H1 (cell line): Measurements from ENCODE around the gene COL11A2. TPM values are rescaled to one million over a fixed set of nuclear protein-coding genes. Genes with fewer than 3 reads are reported as not detected.

Experiments used
- CTCF ChIA-PET: fragments of 300-600 bp; sonication (Branson Sonifier 250); formaldehyde crosslinking; loops from one replicate; lab custom pipeline; 2021; ENCODE audit not compliant: partially characterized antibody; lab: Charles Lee
- POLR2A ChIA-PET: fragments of 300-600 bp; sonication (Branson Sonifier 250); formaldehyde crosslinking; loops from one replicate; lab custom pipeline; 2021; ENCODE audit warnings: inconsistent platforms; ENCODE audit not compliant: partially characterized antibody; lab: Charles Lee
- DNase-seq, 2 experiments: peaks; one replicate each; pipeline versions ENCODE4 v3.0.0 to v3.0.0-alpha.2; 2010 to 2022; ENCODE audit warnings: low spot score in 2 of 2, low read depth in 1 of 2, mixed read lengths in 1 of 2
- FAIRE-seq: peaks from 2 replicates; lab custom pipeline; 2011; peaks lifted over from hg19 to GRCh38; lab: Jason Lieb, UNC
- H2AFZ ChIP-seq: 2 replicates; pipeline ENCODE4 v1.8.1; 2012; ENCODE audit warnings: low read length, inconsistent platforms
- H2AK5ac ChIP-seq: 2 replicates; pipeline ENCODE4 v1.6.1; 2013; ENCODE audit warnings: low read depth, low read length
- H2BK120ac ChIP-seq: replicated peaks from 2 replicates; pipeline ENCODE3; 2013; ENCODE audit warnings: low read depth, low read length, inconsistent platforms
- H2BK12ac ChIP-seq: 2 replicates; pipeline ENCODE4 v1.6.1; 2013; ENCODE audit warnings: low read depth, low read length
- H2BK15ac ChIP-seq: 2 replicates; pipeline ENCODE4 v1.6.1; 2013; ENCODE audit warnings: low read length
- H2BK20ac ChIP-seq: 2 replicates; pipeline ENCODE4 v1.6.1; 2013; ENCODE audit warnings: low read length
- H2BK5ac ChIP-seq: 2 replicates; pipeline ENCODE4 v1.6.1; 2013; ENCODE audit warnings: low read depth, low read length
- H3K14ac ChIP-seq: 2 replicates; pipeline ENCODE4 v1.6.1; 2013; ENCODE audit warnings: inconsistent platforms; ENCODE audit not compliant: insufficient read length
- H3K18ac ChIP-seq: 2 replicates; pipeline ENCODE4 v1.6.1; 2013; ENCODE audit warnings: low read length; ENCODE audit errors: extremely low read depth
- H3K23ac ChIP-seq: 2 replicates; pipeline ENCODE4 v1.6.1; 2013; ENCODE audit warnings: inconsistent platforms; ENCODE audit not compliant: insufficient read length
- H3K23me2 ChIP-seq: 2 replicates; pipeline ENCODE4 v1.6.1; 2013; ENCODE audit warnings: low read depth, low read length
- H3K27ac ChIP-seq: 2 replicates; pipeline ENCODE4 v1.6.1; 2011; ENCODE audit warnings: low read depth, low read length, inconsistent platforms
- H3K27me3 ChIP-seq, 4 experiments: replicated peaks in 1 of 4; 1 replicate in 1 of 4; 2 replicates in 3 of 4; pipeline versions ENCODE4 v1.6.1 to v1.8.1; 2011 to 2013; ENCODE audit warnings: low read length in 3 of 4, mild to moderate bottlenecking in 3 of 4, inconsistent platforms in 2 of 4, mixed read lengths in 2 of 4, moderate library complexity in 1 of 4; ENCODE audit not compliant: control insufficient read depth in 3 of 4, insufficient read depth in 3 of 4; ENCODE audit errors: extremely low read depth in 1 of 4
- H3K36me3 ChIP-seq, 4 experiments: 2 replicates each; pipeline versions ENCODE4 v1.6.1 to v1.8.1; 2011 to 2013; ENCODE audit warnings: mild to moderate bottlenecking in 4 of 4, low read length in 3 of 4, moderate library complexity in 2 of 4, control low read depth in 1 of 4, inconsistent platforms in 1 of 4; ENCODE audit not compliant: insufficient read depth in 4 of 4, control insufficient read depth in 2 of 4
- H3K4ac ChIP-seq: replicated peaks from 2 replicates; pipeline ENCODE3; 2013; ENCODE audit warnings: low read length, low read depth, mixed read lengths, inconsistent platforms; ENCODE audit not compliant: insufficient read length
- H3K4me1 ChIP-seq, 4 experiments: replicated peaks in 1 of 4; 1 replicate in 1 of 4; 2 replicates in 3 of 4; pipeline versions ENCODE4 v1.6.1 to v1.8.1; 2011 to 2013; ENCODE audit warnings: low read length in 3 of 4, inconsistent platforms in 2 of 4, mixed read lengths in 1 of 4; ENCODE audit not compliant: insufficient read depth in 4 of 4, control insufficient read depth in 3 of 4
- H3K4me2 ChIP-seq, 2 experiments: 2 replicates each; pipeline versions ENCODE4 v1.6.1 to v1.8.1; 2011 to 2013; ENCODE audit warnings: low read depth in 2 of 2, low read length in 2 of 2, control low read depth in 1 of 2, inconsistent platforms in 1 of 2, mild to moderate bottlenecking in 1 of 2; ENCODE audit not compliant: insufficient read depth in 1 of 2
- H3K4me3 ChIP-seq, 4 experiments: fragments of 200-600, 300-600 bp in 1 of 4; sonication (generic), shearing (Covaris generic), sonication (Bioruptor Twin) in 1 of 4; 2 replicates each; pipeline versions ENCODE4 v1.5.1 to v1.8.1; 2011 to 2016; ENCODE audit warnings: low read length in 4 of 4, low read depth in 3 of 4, control low read depth in 2 of 4, inconsistent platforms in 2 of 4, mild to moderate bottlenecking in 2 of 4, mixed read lengths in 1 of 4, moderate library complexity in 1 of 4; ENCODE audit not compliant: insufficient read depth in 2 of 4; ENCODE audit errors: extremely low read depth in 1 of 4
- H3K56ac ChIP-seq: replicated peaks from 2 replicates; pipeline ENCODE3; 2013; ENCODE audit warnings: low read depth, mild to moderate bottlenecking, mixed read lengths, low read length, inconsistent platforms; ENCODE audit not compliant: insufficient read length
- H3K79me1 ChIP-seq: 2 replicates; pipeline ENCODE4 v1.6.1; 2013; ENCODE audit warnings: low read depth, low read length, control low read depth
- H3K79me2 ChIP-seq, 2 experiments: 2 replicates each; pipeline versions ENCODE4 v1.6.1 to v1.8.1; 2012 to 2013; ENCODE audit warnings: low read length in 2 of 2, mild to moderate bottlenecking in 2 of 2, inconsistent platforms in 1 of 2; ENCODE audit not compliant: insufficient read depth in 2 of 2, control insufficient read depth in 1 of 2
- H3K9ac ChIP-seq, 4 experiments: replicated peaks in 1 of 4; 1 replicate in 1 of 4; 2 replicates in 3 of 4; pipeline versions ENCODE4 v1.6.1 to v1.8.1; 2011 to 2013; ENCODE audit warnings: low read depth in 3 of 4, low read length in 3 of 4, control low read depth in 2 of 4, mild to moderate bottlenecking in 2 of 4, moderate library complexity in 2 of 4, inconsistent platforms in 1 of 4; ENCODE audit errors: extremely low read depth in 1 of 4
- H3K9me3 ChIP-seq, 2 experiments: 2 replicates each; pipeline versions ENCODE4 v1.6.1 to v1.8.1; 2012 to 2013; ENCODE audit warnings: mild to moderate bottlenecking in 2 of 2, moderate library complexity in 2 of 2, control low read depth in 1 of 2, inconsistent platforms in 1 of 2, low read depth in 1 of 2, low read length in 1 of 2, mixed read lengths in 1 of 2; ENCODE audit not compliant: insufficient read depth in 2 of 2
- H4K20me1 ChIP-seq, 2 experiments: replicated peaks in 1 of 2; 2 replicates each; pipeline versions ENCODE3 to v1.8.1; 2011 to 2013; ENCODE audit warnings: inconsistent platforms in 2 of 2, low read length in 2 of 2, mild to moderate bottlenecking in 1 of 2; ENCODE audit not compliant: insufficient read depth in 2 of 2, control insufficient read depth in 1 of 2
- H4K5ac ChIP-seq: 2 replicates; pipeline ENCODE4 v1.6.1; 2013; ENCODE audit warnings: low read length, low read depth, mixed read lengths, inconsistent platforms; ENCODE audit not compliant: insufficient read length
- H4K8ac ChIP-seq: 2 replicates; pipeline ENCODE4 v1.8.0; 2013; ENCODE audit warnings: mild to moderate bottlenecking, moderate library complexity, low read length, inconsistent platforms; ENCODE audit not compliant: insufficient read depth; ENCODE audit errors: extremely low read depth
- H4K91ac ChIP-seq: replicated peaks from 2 replicates; pipeline ENCODE3; 2013; ENCODE audit warnings: low read length, mixed read lengths, inconsistent platforms; ENCODE audit not compliant: insufficient read length
- CTBP2 ChIP-seq: IDR thresholded peaks from 2 replicates; pipeline ENCODE4 v1.7.0; 2011; ENCODE audit warnings: borderline replicate concordance, mild to moderate bottlenecking, moderate library complexity, mixed read lengths, low read length; ENCODE audit not compliant: insufficient read depth, insufficient read length
- EP300 ChIP-seq, 2 experiments: IDR thresholded peaks; 1 replicate in 1 of 2; 2 replicates in 1 of 2; pipeline ENCODE4 v1.6.1; 2011 to 2012; ENCODE audit warnings: low read depth in 2 of 2, low read length in 2 of 2, mild to moderate bottlenecking in 2 of 2, borderline replicate concordance in 1 of 2, inconsistent platforms in 1 of 2, moderate library complexity in 1 of 2
- GABPA ChIP-seq: IDR thresholded peaks from 2 replicates; pipeline ENCODE4 v1.6.1; 2011; ENCODE audit warnings: mild to moderate bottlenecking, low read length, moderate library complexity, borderline replicate concordance; ENCODE audit not compliant: insufficient read depth
- RBBP5 ChIP-seq: IDR thresholded peaks from 2 replicates; pipeline ENCODE4 v1.7.1; 2012; ENCODE audit warnings: low read depth, mild to moderate bottlenecking, inconsistent platforms, low read length, moderate library complexity, borderline replicate concordance
- RFX5 ChIP-seq: IDR thresholded peaks from 2 replicates; pipeline ENCODE4 v1.6.1; 2011; ENCODE audit warnings: low read depth, low read length, improper control_type of control experiment, borderline replicate concordance
- SRF ChIP-seq: IDR thresholded peaks from 2 replicates; pipeline ENCODE4 v1.6.1; 2011; ENCODE audit warnings: mild to moderate bottlenecking, low read depth, low read length, moderate library complexity
- WGBS, 2 experiments: shearing (Covaris generic) in 1 of 2; methylation state at CpG; one replicate each; pipeline versions ENCODE4 v1.1.6 to v1.1.7; 2013 to 2015; ENCODE audit warnings: low lambda C conversion rate in 2 of 2, mixed read lengths in 2 of 2, inconsistent platforms in 1 of 2, low coverage in 1 of 2, missing lambda C conversion rate in 1 of 2; ENCODE audit not compliant: insufficient replicate concordance in 2 of 2, insufficient coverage in 1 of 2, insufficient read length in 1 of 2; ENCODE audit errors: extremely low coverage in 1 of 2, missing lambda C conversion rate in 1 of 2; 5-methylcytosine and 5-hydroxymethylcytosine counted together
- polyA plus RNA-seq, 7 experiments: library from polyadenylated mRNA; depleted of rRNA in 3 of 7; stranded (reverse) in 5 of 7; unstranded in 2 of 7; fragments of >200 nt in 5 of 7; fragments of 200-250 nt in 2 of 7; gene quantifications; 1 replicate in 5 of 7; 2 replicates in 1 of 7; 4 replicates in 1 of 7; pipeline versions ENCODE4 v1.2.1 to v1.2.3, GENCODE V29; 2011 to 2013; ENCODE audit warnings: missing spikeins in 2 of 7, mixed read lengths in 2 of 7
- total RNA-seq: library from RNA; stranded (reverse); fragmentation: NEBNext Ultra II Directional; extraction: Animal tissue kit (Norgen Biotek cat#: 25700); gene quantifications from 2 replicates; pipeline ENCODE4 v1.2.1, GENCODE V29; 2021
- TF ChIP-seq, protein P1 (sequence below): IDR thresholded peaks from 2 replicates; pipeline ENCODE4 v1.6.1; 2011; ENCODE audit warnings: low read depth, mild to moderate bottlenecking, low read length; ENCODE audit not compliant: insufficient read depth

COL11A2 gene
- total and polyA plus RNA-seq, 2 of the 8 experiments (the other 6 are each of a cell fraction or from before 2014, with no cell fraction given), result 2.8 to 3.8 TPM

DNA sequence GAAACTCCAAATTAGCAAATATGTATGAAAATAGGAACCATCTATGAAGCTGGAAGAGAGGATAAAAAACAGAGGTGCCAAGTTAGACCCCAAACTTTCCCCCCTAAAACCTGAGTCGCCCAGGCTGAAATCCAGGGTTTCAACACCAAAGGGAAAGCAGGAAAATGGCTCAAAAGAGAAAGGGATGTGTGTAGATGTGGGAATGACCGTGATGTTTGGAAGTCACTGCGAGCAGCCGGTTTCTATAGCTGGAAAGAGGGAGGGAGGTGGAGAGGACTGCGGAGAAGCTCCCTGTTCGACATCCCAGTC, 20.5 kb upstream of the COL11A2 start:
- Histone ChIP-seq H4K8ac (no peak overlapping the region), H3K23me2 (peaks cover 19% of the 10 kb centered on the region; the same call in 1 of the 2 replicates), H3K23ac (no peak overlapping the region), H3K9ac (peak overlapping the region in 3 of 4 experiments; percentile 10 to 66 (median 13); a peak in 2 of 7 replicates), H3K79me1 (no peaks in the 10 kb centered on the region; the same call in 1 of the 2 replicates), H3K9me3 (no peaks in the 10 kb centered on the region), H3K4me1 (peaks cover 0 to 13% (median 4%) of the 10 kb centered on the region in 4 experiments; a peak in 6 of 7 replicates), H3K4ac (no peak overlapping the region), H2BK120ac (no peak overlapping the region), H4K91ac (no peak overlapping the region), H3K4me2 (peak overlapping the region; percentile 83 to 95), H4K5ac (no peak overlapping the region), H4K20me1 (peaks cover 2 to 16% of the 10 kb centered on the region in 2 experiments), H3K36me3 (peaks cover 2 to 7% (median 4%) of the 10 kb centered on the region in 4 experiments; a peak in 3 of 8 replicates), H2BK12ac (no peak overlapping the region), H2BK15ac (no peak overlapping the region; the same call in 1 of the 2 replicates), H3K79me2 (no peaks in the 10 kb centered on the region), H2BK20ac (no peak overlapping the region), H3K27ac (no peak overlapping the region), H2AK5ac (no peak overlapping the region), H3K14ac (no peak overlapping the region), H2BK5ac (no peak overlapping the region), H2AFZ (no peak overlapping the region), H3K56ac (no peak overlapping the region), H3K4me3 (peak overlapping the region; percentile 50 to 72 (median 66)), H3K18ac (no peak overlapping the region), H3K27me3 (peaks cover 29 to 69% (median 63%) of the 10 kb centered on the region in 4 experiments)
- WGBS, 2 experiments, result 8% methylated on average over 5 of the region's 6 CpGs; no CpG with 5 or more reads in 1 of the 2 experiments
- DNase-seq, result no peak
- peak; percentile 28 for FAIRE-seq
- CTCF ChIA-PET, result interaction anchor here (0.5 to 6.3 kb wide), 4 partner anchors 21 to 370 kb away, joined by 3 to 60 read pairs (median 4); no protein-coding TSS in a partner anchor
- POLR2A ChIA-PET, result interaction anchor here (0.8 to 2.3 kb wide), 7 partner anchors 9 to 241 kb away, joined by 3 to 13 read pairs (median 5); partner anchors contain the start of genes HSD17B8, RPS18 and VPS52
- TF ChIP-seq RFX5, result no peak
- TF ChIP-seq EP300 (IDR thresholded peaks at IDR 0.05; ENCODE audit: borderline replicate concordance in 1 of 2, low read depth in 2 of 2, low read length in 2 of 2), result no peak
- no peak for TF ChIP-seq CTBP2
- TF ChIP-seq, protein P1, sequence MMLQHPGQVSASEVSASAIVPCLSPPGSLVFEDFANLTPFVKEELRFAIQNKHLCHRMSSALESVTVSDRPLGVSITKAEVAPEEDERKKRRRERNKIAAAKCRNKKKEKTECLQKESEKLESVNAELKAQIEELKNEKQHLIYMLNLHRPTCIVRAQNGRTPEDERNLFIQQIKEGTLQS, result no peak
- TF ChIP-seq GABPA, result no peak
- no peak for TF ChIP-seq RBBP5
- 0 out of 2 replicates have a peak, but pooled peaks have one; percentile 40 for TF ChIP-seq SRF
